Measurements from ENCODE around the gene GOLGA8A. TPM values are rescaled to one million over a fixed set of nuclear protein-coding genes. Genes with fewer than 3 reads are reported as not detected.

Gene GOLGA8A
- total RNA-seq, result 234 TPM
- 1 to 10 TPM; 2.8 to 4.6 (median 4.6) TPM for polyA plus RNA-seq

DNA sequence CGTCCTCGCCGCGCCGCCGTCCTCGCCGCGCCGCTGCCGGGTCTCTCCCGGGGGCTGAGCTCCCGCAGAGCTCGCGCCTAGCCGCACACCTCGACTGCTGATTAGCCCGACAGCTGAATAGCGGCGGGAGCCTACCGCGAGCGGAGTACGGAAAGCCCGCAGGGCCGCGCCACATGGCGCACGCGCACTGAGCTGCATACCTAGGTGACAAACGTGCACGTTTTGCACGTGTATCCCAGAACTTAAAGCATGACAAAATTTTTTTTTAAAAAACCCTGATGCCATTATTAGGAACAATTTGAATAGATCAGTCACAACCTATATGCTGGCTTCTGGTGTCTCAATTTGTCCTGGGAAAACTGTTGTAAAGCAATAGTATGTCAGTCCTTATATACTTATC is at the start of gene GOLGA8A:
Gene GOLGA8A, minus strand, starts transcription at position 122 of the 400 bp plus-strand sequence. CDS start 48,117 bp downstream, outside the sequence.
- H3K36me3 ChIP-seq (ENCODE audit: control insufficient read depth, insufficient read depth, low read length), result peaks cover 5% of the 10 kb centered on the region
- DNase-seq (peak; percentile 69 to 92 (median 82)), ATAC-seq (ENCODE audit: low read depth in 2 of 2) (peak; percentile 76 to 85)
- peak within 1 kb of the TSS; percentile 23 for H3K27ac ChIP-seq (ENCODE audit: insufficient read depth, low read length, poor library complexity, severe bottlenecking)
- Mint-ChIP-seq H3K4me3 (peak within 1 kb of the TSS; percentile 96 to 100 (median 96)), H3K27ac (peak within 1 kb of the TSS; percentile 89 to 100 (median 93)), H3K9me3 (no peaks in the 10 kb centered on the region), H3K4me1 (peaks cover 0 to 30% (median 12%) of the 10 kb centered on the region in 4 donors), H3K27me3 (peaks cover 6% of the 10 kb centered on the region), H3K36me3 (peaks cover 4% of the 10 kb centered on the region)
- peak within 1 kb of the TSS; percentile 62 for H3K4me3 ChIP-seq (ENCODE audit: low read depth, low read length)
- peaks cover 2% of the 10 kb centered on the region for H3K27me3 ChIP-seq (ENCODE audit: control insufficient read depth, insufficient read depth, low read length)
- peaks cover 17% of the 10 kb centered on the region for H3K4me1 ChIP-seq (ENCODE audit: control insufficient read depth, insufficient read depth, low read length, poor library complexity, severe bottlenecking)
- H3K9me3 ChIP-seq (ENCODE audit: control insufficient read depth in 2 of 2, low read length in 2 of 2), result no peaks in the 10 kb centered on the region

- no peak overlapping the region for H3K4me3 Mint-ChIP-seq
- Histone ChIP-seq H3K27ac (ENCODE audit: insufficient read depth, low read length, poor library complexity, severe bottlenecking) (no peak overlapping the region), H3K4me3 (ENCODE audit: low read depth, low read length) (no peak overlapping the region), H3K9me3 (ENCODE audit: control insufficient read depth in 2 of 2, low read length in 2 of 2) (no peaks in the 10 kb centered on the region), H3K4me1 (ENCODE audit: control insufficient read depth, insufficient read depth, low read length, poor library complexity, severe bottlenecking) (no peaks in the 10 kb centered on the region), H3K27me3 (ENCODE audit: control insufficient read depth, insufficient read depth, low read length) (peaks cover 22% of the 10 kb centered on the region), H3K36me3 (ENCODE audit: control insufficient read depth, insufficient read depth, low read length) (no peaks in the 10 kb centered on the region)
- H3K27me3 Mint-ChIP-seq, result peaks cover 46% of the 10 kb centered on the region
- ATAC-seq (ENCODE audit: low read depth in 2 of 2), result no peak
- H3K36me3 Mint-ChIP-seq, result no peaks in the 10 kb centered on the region
- no peak overlapping the region for H3K27ac Mint-ChIP-seq
- H3K4me1 Mint-ChIP-seq, result no peaks in the 10 kb centered on the region
- DNase-seq, result no peak
- H3K9me3 Mint-ChIP-seq, result peaks cover 0 to 9% (median 0%) of the 10 kb centered on the region in 7 donors
Measured at GRCh38 chr15:34483644-34484043, 46.0 kb upstream of the GOLGA8A start.

- Histone ChIP-seq H3K4me1 (ENCODE audit: control insufficient read depth, insufficient read depth, low read length, poor library complexity, severe bottlenecking) (no peaks in the 10 kb centered on the region), H3K36me3 (ENCODE audit: control insufficient read depth, insufficient read depth, low read length) (no peaks in the 10 kb centered on the region), H3K27me3 (ENCODE audit: control insufficient read depth, insufficient read depth, low read length) (peaks cover 24% of the 10 kb centered on the region), H3K27ac (ENCODE audit: insufficient read depth, low read length, poor library complexity, severe bottlenecking) (no peak overlapping the region), H3K9me3 (ENCODE audit: control insufficient read depth in 2 of 2, low read length in 2 of 2) (no peaks in the 10 kb centered on the region), H3K4me3 (ENCODE audit: low read depth, low read length) (no peak overlapping the region)
- Mint-ChIP-seq H3K27ac (no peak overlapping the region), H3K9me3 (no peaks in the 10 kb centered on the region), H3K4me3 (no peak overlapping the region), H3K4me1 (no peaks in the 10 kb centered on the region), H3K27me3 (peaks cover 35% of the 10 kb centered on the region), H3K36me3 (no peaks in the 10 kb centered on the region)
- DNase-seq, result no peak
- ATAC-seq (ENCODE audit: low read depth in 2 of 2), result no peak
Measured at GRCh38 chr15:34481370-34481769, 43.8 kb upstream of the GOLGA8A start.

DNA sequence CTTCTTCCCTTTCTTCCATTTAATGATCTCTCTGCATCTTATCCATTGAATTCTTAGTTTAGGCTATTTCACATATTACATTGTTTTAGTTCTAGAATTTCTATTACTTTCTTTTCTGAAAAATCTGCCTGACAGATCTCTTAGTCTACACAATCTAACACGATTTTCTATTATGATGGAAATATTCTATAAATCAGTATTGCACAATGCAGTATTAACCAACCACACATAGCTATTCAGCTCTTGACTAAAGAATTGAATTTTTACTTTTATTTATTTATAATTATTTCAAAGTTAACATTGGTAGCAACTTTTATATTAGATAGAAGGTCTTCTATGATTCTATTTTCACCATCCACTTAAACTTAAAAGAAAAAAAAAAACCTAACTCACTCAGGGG is 36.2 kb upstream of the GOLGA8A start:
- H3K4me1 ChIP-seq (ENCODE audit: control insufficient read depth, insufficient read depth, low read length, poor library complexity, severe bottlenecking), result no peaks in the 10 kb centered on the region
- H3K4me3 ChIP-seq (ENCODE audit: low read depth, low read length), result no peak overlapping the region
- H3K9me3 ChIP-seq (ENCODE audit: control insufficient read depth in 2 of 2, low read length in 2 of 2), result no peaks in the 10 kb centered on the region
- H3K36me3 ChIP-seq (ENCODE audit: control insufficient read depth, insufficient read depth, low read length), result no peaks in the 10 kb centered on the region
- Mint-ChIP-seq H3K36me3 (no peaks in the 10 kb centered on the region), H3K27ac (no peak overlapping the region), H3K27me3 (peaks cover 17% of the 10 kb centered on the region), H3K9me3 (no peaks in the 10 kb centered on the region), H3K4me3 (no peak overlapping the region), H3K4me1 (no peaks in the 10 kb centered on the region)
- H3K27me3 ChIP-seq (ENCODE audit: control insufficient read depth, insufficient read depth, low read length), result peaks cover 16% of the 10 kb centered on the region
- H3K27ac ChIP-seq (ENCODE audit: insufficient read depth, low read length, poor library complexity, severe bottlenecking), result no peak overlapping the region
- DNase-seq (no peak), ATAC-seq (ENCODE audit: low read depth in 2 of 2) (no peak)

- H3K36me3 Mint-ChIP-seq, result no peaks in the 10 kb centered on the region
- H3K4me3 Mint-ChIP-seq, result no peak overlapping the region
- no peak overlapping the region for H3K4me3 ChIP-seq (ENCODE audit: low read depth, low read length)
- DNase-seq, result no peak
- H3K9me3 Mint-ChIP-seq, result no peaks in the 10 kb centered on the region
- no peak overlapping the region for H3K27ac ChIP-seq (ENCODE audit: insufficient read depth, low read length, poor library complexity, severe bottlenecking)
- H3K36me3 ChIP-seq (ENCODE audit: control insufficient read depth, insufficient read depth, low read length), result no peaks in the 10 kb centered on the region
- peaks cover 17% of the 10 kb centered on the region for H3K27me3 Mint-ChIP-seq
- ATAC-seq (ENCODE audit: low read depth in 2 of 2), result no peak
- H3K4me1 Mint-ChIP-seq, result no peaks in the 10 kb centered on the region
- H3K27ac Mint-ChIP-seq, result no peak overlapping the region
- H3K27me3 ChIP-seq (ENCODE audit: control insufficient read depth, insufficient read depth, low read length), result peaks cover 16% of the 10 kb centered on the region
- no peaks in the 10 kb centered on the region for H3K4me1 ChIP-seq (ENCODE audit: control insufficient read depth, insufficient read depth, low read length, poor library complexity, severe bottlenecking)
- no peaks in the 10 kb centered on the region for H3K9me3 ChIP-seq (ENCODE audit: control insufficient read depth in 2 of 2, low read length in 2 of 2)
Measured at GRCh38 chr15:34472947-34473346, 35.3 kb upstream of the GOLGA8A start.

GRCh38 chr15:34470892-34471291 is 33.3 kb upstream of the GOLGA8A start:
- DNase-seq (no peak), ATAC-seq (ENCODE audit: low read depth in 2 of 2) (no peak)
- Mint-ChIP-seq H3K27me3 (peaks cover 16% of the 10 kb centered on the region), H3K4me3 (no peak overlapping the region), H3K4me1 (no peaks in the 10 kb centered on the region), H3K36me3 (no peaks in the 10 kb centered on the region), H3K27ac (no peak overlapping the region), H3K9me3 (no peaks in the 10 kb centered on the region)
- Histone ChIP-seq H3K4me3 (ENCODE audit: low read depth, low read length) (no peak overlapping the region), H3K27ac (ENCODE audit: insufficient read depth, low read length, poor library complexity, severe bottlenecking) (no peak overlapping the region), H3K27me3 (ENCODE audit: control insufficient read depth, insufficient read depth, low read length) (peaks cover 7% of the 10 kb centered on the region), H3K36me3 (ENCODE audit: control insufficient read depth, insufficient read depth, low read length) (no peaks in the 10 kb centered on the region), H3K9me3 (ENCODE audit: control insufficient read depth in 2 of 2, low read length in 2 of 2) (no peaks in the 10 kb centered on the region), H3K4me1 (ENCODE audit: control insufficient read depth, insufficient read depth, low read length, poor library complexity, severe bottlenecking) (no peaks in the 10 kb centered on the region)

- Mint-ChIP-seq H3K4me1 (no peaks in the 10 kb centered on the region), H3K27ac (no peak overlapping the region), H3K27me3 (peaks cover 11% of the 10 kb centered on the region), H3K9me3 (no peaks in the 10 kb centered on the region), H3K4me3 (no peak overlapping the region), H3K36me3 (no peaks in the 10 kb centered on the region)
- Histone ChIP-seq H3K4me1 (ENCODE audit: control insufficient read depth, insufficient read depth, low read length, poor library complexity, severe bottlenecking) (no peaks in the 10 kb centered on the region), H3K36me3 (ENCODE audit: control insufficient read depth, insufficient read depth, low read length) (no peaks in the 10 kb centered on the region), H3K27ac (ENCODE audit: insufficient read depth, low read length, poor library complexity, severe bottlenecking) (no peak overlapping the region), H3K9me3 (ENCODE audit: control insufficient read depth in 2 of 2, low read length in 2 of 2) (no peaks in the 10 kb centered on the region), H3K27me3 (ENCODE audit: control insufficient read depth, insufficient read depth, low read length) (peaks cover 4% of the 10 kb centered on the region), H3K4me3 (ENCODE audit: low read depth, low read length) (no peak overlapping the region)
- ATAC-seq (ENCODE audit: low read depth in 2 of 2) (no peak), DNase-seq (peak in 1 of 3 donors; percentile 7)
Measured at GRCh38 chr15:34470091-34470490, 32.5 kb upstream of the GOLGA8A start.

DNA sequence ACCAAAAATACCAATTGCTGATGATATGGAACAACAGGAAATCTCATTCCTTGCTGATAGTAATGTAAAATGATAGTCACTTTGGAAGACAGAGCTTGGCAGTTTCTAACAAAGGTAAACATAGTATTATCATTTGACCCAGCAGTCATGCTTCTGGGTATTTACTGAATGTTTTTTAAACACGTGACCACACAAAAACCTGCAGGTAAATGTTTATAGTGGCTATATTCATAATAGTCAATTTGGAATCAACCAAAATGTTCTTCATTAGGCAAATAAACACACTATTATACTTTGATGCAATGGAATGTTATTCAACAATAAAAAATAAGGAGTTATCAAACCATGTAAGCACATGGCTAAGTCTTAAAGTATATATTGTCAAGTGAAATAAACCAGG is 24.1 kb upstream of the GOLGA8A start:
- no peaks in the 10 kb centered on the region for H3K36me3 Mint-ChIP-seq
- no peaks in the 10 kb centered on the region for H3K4me1 ChIP-seq (ENCODE audit: control insufficient read depth, insufficient read depth, low read length, poor library complexity, severe bottlenecking)
- ATAC-seq (ENCODE audit: low read depth in 2 of 2) (no peak), DNase-seq (no peak)
- no peaks in the 10 kb centered on the region for H3K4me1 Mint-ChIP-seq
- peaks cover 18% of the 10 kb centered on the region for H3K27me3 Mint-ChIP-seq
- H3K36me3 ChIP-seq (ENCODE audit: control insufficient read depth, insufficient read depth, low read length), result no peaks in the 10 kb centered on the region
- H3K4me3 ChIP-seq (ENCODE audit: low read depth, low read length), result no peak overlapping the region
- H3K4me3 Mint-ChIP-seq, result no peak overlapping the region
- H3K27me3 ChIP-seq (ENCODE audit: control insufficient read depth, insufficient read depth, low read length), result peaks cover 10% of the 10 kb centered on the region
- no peak overlapping the region for H3K27ac ChIP-seq (ENCODE audit: insufficient read depth, low read length, poor library complexity, severe bottlenecking)
- H3K27ac Mint-ChIP-seq, result no peak overlapping the region
- H3K9me3 Mint-ChIP-seq, result no peaks in the 10 kb centered on the region
- H3K9me3 ChIP-seq (ENCODE audit: control insufficient read depth in 2 of 2, low read length in 2 of 2), result no peaks in the 10 kb centered on the region
